ENCODE results near the gene PDZRN4.

GRCh38 chr12:41225179-41225578 is 37.1 kb downstream of the PDZRN4 start:
- TF ChIP-seq CTCF (conservative IDR thresholded peaks at IDR 0.05; ENCODE audit: low read depth, low read length), result no peak
- no peak for TF ChIP-seq EZH2 (IDR thresholded peaks at IDR 0.05; ENCODE audit: borderline replicate concordance, low read depth, low read length, poor library complexity, severe bottlenecking)
